H1 (cell line): Measurements from ENCODE around the gene RIC8A. TPM values are rescaled to one million over a fixed set of nuclear protein-coding genes. Genes with fewer than 3 reads are reported as not detected.

Source experiments
- BACH1 ChIP-seq: IDR thresholded peaks from 2 replicates; pipeline ENCODE4 v1.6.1; 2012; ENCODE audit warnings: low read length, improper control_type of control experiment
- CBX5 ChIP-seq: fragments of 300-800, 300-1000 bp; sonication (generic); IDR thresholded peaks from 2 replicates; pipeline ENCODE4 v1.7.1; 2016; ENCODE audit warnings: antibody characterized with exemption, low read length, low read depth
- CTCF ChIP-seq, 3 experiments: IDR thresholded peaks; 1 replicate in 2 of 3; 2 replicates in 1 of 3; pipeline versions ENCODE4 v1.5.1 to v1.6.1; 2011; ENCODE audit warnings: low read length in 3 of 3, mild to moderate bottlenecking in 3 of 3, inconsistent platforms in 2 of 3, low read depth in 1 of 3, moderate library complexity in 1 of 3; ENCODE audit not compliant: insufficient read depth in 1 of 3; ENCODE audit errors: control extremely low read depth in 1 of 3
- EGR1 ChIP-seq: IDR thresholded peaks from 2 replicates; pipeline ENCODE4 v1.6.1; 2011; ENCODE audit warnings: low read depth, low read length, borderline replicate concordance
- EZH2 ChIP-seq: fragments of 200-600 bp; sonication (generic); IDR thresholded peaks from 2 replicates; pipeline ENCODE4 v1.7.1; 2012; ENCODE audit warnings: low read depth, mild to moderate bottlenecking, moderate library complexity, low read length, inconsistent platforms; ENCODE audit not compliant: severe bottlenecking
- POLR2A ChIP-seq, 2 experiments: IDR thresholded peaks; 1 replicate in 1 of 2; 2 replicates in 1 of 2; pipeline ENCODE4 v1.6.1; 2011; ENCODE audit warnings: low read depth in 2 of 2, low read length in 2 of 2, mild to moderate bottlenecking in 2 of 2; ENCODE audit errors: control extremely low read depth in 1 of 2
- POU5F1 ChIP-seq: IDR thresholded peaks from 2 replicates; pipeline ENCODE4 v1.6.1; 2011; ENCODE audit warnings: low read depth, mild to moderate bottlenecking, low read length, moderate library complexity
- RNF2 ChIP-seq: fragments of 200-900, 300-1000 bp; sonication (generic); IDR thresholded peaks from 2 replicates; pipeline ENCODE4 v1.7.1; 2016; ENCODE audit warnings: borderline replicate concordance, low read depth, mild to moderate bottlenecking, antibody characterized with exemption, low read length; ENCODE audit not compliant: poor library complexity, severe bottlenecking; ENCODE audit errors: missing control alignments
- polyA plus RNA-seq, 7 experiments: library from polyadenylated mRNA; depleted of rRNA in 3 of 7; stranded (reverse) in 5 of 7; unstranded in 2 of 7; fragments of >200 nt in 5 of 7; fragments of 200-250 nt in 2 of 7; gene quantifications; 1 replicate in 5 of 7; 2 replicates in 1 of 7; 4 replicates in 1 of 7; pipeline versions ENCODE4 v1.2.1 to v1.2.3, GENCODE V29; 2011 to 2013; ENCODE audit warnings: missing spikeins in 2 of 7, mixed read lengths in 2 of 7
- total RNA-seq: library from RNA; stranded (reverse); fragmentation: NEBNext Ultra II Directional; extraction: Animal tissue kit (Norgen Biotek cat#: 25700); gene quantifications from 2 replicates; pipeline ENCODE4 v1.2.1, GENCODE V29; 2021

The RIC8A gene
- total and polyA plus RNA-seq, 2 of the 8 experiments (the other 6 are each of a cell fraction or from before 2014, with no cell fraction given), result 67.0 to 105 TPM

- no peak for TF ChIP-seq EGR1
- no peak for TF ChIP-seq BACH1
- no peak for TF ChIP-seq CBX5
- no peak for TF ChIP-seq POU5F1
- no peak for TF ChIP-seq CTCF (IDR thresholded peaks at IDR 0.05; ENCODE audit: control extremely low read depth in 1 of 3, insufficient read depth in 1 of 3, low read depth in 1 of 3, low read length in 3 of 3)
- TF ChIP-seq POLR2A (IDR thresholded peaks at IDR 0.05; ENCODE audit: control extremely low read depth in 1 of 2, low read depth in 2 of 2, low read length in 2 of 2), result no peak
- TF ChIP-seq RNF2, result no peak
- TF ChIP-seq EZH2, result no peak
These were observed 2.9 kb upstream of the RIC8A start (continued) for GRCh38 chr11:204587-205109.
